GM12874 (cell line): ENCODE measurements around the gene ZFYVE28.

Experiments
- TF ChIP-seq, protein P1 (sequence below): IDR thresholded peaks from 2 replicates; pipeline ENCODE4 v1.5.1; 2011; ENCODE audit warnings: low read depth, mild to moderate bottlenecking, control low read depth, low read length, moderate library complexity; ENCODE audit not compliant: insufficient read depth

The ZFYVE28 gene

DNA sequence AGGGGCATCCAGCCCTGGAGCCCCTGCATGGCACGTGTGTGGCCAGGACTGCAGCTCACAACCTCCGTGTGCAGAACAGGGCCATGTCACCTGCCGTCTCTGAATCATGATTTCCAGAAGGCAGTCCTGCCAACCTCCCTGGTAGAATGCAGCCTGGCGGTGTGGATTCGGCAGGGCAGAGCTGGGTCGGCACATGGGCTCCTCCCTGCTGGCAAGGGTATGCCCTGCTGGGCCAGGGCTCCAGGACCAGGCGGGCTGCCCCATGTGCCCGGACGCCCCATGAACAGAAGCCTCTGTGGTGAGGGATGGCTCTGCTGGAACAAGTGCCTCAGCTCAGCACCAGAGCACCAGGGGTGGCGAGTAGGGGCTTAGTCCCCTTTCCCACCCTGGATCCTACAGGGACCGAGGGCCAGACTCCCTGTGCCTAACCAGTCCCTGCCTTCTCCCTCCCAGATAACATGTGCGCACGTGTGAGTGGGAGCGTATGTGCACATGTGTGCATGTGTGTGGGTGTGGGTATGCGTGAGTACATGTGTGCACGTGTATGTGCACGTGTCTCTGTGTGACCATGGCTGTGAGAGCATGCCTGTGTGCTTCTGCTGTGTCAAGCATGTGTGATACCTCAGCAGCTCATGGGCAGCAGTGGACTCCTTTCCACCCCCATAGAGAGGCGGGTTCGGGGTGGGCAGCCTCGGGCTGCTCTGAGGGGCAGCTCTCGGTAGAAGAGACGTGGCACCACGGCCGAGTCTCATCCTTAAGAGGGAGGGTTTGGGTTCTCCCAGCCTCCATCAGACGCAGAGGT is 146.2 kb downstream of the ZFYVE28 start:
- TF ChIP-seq, protein P1, sequence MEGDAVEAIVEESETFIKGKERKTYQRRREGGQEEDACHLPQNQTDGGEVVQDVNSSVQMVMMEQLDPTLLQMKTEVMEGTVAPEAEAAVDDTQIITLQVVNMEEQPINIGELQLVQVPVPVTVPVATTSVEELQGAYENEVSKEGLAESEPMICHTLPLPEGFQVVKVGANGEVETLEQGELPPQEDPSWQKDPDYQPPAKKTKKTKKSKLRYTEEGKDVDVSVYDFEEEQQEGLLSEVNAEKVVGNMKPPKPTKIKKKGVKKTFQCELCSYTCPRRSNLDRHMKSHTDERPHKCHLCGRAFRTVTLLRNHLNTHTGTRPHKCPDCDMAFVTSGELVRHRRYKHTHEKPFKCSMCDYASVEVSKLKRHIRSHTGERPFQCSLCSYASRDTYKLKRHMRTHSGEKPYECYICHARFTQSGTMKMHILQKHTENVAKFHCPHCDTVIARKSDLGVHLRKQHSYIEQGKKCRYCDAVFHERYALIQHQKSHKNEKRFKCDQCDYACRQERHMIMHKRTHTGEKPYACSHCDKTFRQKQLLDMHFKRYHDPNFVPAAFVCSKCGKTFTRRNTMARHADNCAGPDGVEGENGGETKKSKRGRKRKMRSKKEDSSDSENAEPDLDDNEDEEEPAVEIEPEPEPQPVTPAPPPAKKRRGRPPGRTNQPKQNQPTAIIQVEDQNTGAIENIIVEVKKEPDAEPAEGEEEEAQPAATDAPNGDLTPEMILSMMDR, result no peak

DNA sequence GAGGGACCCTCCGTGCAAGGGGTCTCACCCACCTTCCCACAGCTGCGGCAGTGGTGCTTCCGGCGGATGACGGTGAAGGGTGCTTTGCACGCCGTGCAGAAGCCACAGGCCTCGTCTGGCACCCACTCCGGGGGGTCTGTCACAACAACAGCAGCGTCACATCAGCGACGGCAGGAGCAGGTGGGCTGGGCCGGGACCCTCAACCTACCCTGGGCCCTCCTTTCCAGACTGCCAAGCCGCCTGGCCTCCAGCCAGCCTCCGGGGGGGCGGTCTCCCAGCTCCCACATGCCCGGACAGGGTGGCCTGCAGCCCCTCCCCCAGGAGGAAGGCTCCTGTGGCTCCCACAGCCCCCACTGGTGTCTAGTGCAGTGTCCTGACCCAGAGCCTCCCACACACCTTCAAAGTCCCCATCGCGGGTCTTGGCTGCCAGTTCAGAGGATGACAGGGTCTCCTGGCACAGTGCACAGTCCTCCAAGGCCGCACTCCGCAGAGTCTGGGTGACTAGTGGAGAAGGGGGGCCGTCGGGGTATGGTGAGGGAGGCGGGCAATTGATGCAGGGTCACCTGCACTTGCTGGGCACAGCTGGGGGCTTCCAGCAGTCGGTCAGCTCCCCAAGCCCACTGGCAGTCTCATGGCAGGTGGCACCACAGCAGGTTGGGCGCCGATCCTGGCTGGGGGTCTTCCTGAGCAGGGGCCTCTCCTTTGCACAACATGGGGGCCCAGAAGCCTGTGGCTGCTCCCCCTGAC is 147.0 kb downstream of the ZFYVE28 start:
- TF ChIP-seq, protein P1, result no peak

- TF ChIP-seq, protein P1, result no peak
Observed at GRCh38 chr4:2270341-2271165, 147.9 kb downstream of the ZFYVE28 start.

DNA sequence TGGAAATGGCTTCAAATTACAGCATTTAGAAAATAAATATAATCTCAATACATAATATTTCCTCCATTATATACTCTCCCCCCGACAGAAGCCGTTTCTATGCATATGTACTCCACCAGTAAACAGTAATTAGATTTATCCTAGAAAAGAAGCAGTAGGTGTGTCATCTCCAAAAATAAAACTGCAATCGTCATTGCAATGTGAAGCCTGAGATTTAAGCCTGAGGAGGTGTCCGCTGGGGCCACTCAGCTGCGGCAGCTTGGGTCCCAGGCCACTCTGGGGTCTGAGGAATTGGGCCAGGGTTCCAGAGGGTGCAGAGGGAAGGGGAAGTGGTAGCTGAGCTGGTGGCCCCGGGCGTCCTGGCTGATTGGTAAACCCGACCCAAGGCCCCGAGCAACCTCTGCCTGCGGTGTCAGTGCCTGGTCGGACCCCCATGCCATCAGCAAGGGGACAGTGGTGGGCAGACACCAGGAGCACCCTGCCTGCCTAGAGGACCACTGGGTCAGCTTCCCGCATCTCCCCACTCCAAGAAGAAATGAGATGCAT is 148.8 kb downstream of the ZFYVE28 start:
- TF ChIP-seq, protein P1, result no peak

GRCh38 chr4:2269206-2269531 is 149.3 kb downstream of the ZFYVE28 start:
- TF ChIP-seq, protein P1, result no peak

DNA sequence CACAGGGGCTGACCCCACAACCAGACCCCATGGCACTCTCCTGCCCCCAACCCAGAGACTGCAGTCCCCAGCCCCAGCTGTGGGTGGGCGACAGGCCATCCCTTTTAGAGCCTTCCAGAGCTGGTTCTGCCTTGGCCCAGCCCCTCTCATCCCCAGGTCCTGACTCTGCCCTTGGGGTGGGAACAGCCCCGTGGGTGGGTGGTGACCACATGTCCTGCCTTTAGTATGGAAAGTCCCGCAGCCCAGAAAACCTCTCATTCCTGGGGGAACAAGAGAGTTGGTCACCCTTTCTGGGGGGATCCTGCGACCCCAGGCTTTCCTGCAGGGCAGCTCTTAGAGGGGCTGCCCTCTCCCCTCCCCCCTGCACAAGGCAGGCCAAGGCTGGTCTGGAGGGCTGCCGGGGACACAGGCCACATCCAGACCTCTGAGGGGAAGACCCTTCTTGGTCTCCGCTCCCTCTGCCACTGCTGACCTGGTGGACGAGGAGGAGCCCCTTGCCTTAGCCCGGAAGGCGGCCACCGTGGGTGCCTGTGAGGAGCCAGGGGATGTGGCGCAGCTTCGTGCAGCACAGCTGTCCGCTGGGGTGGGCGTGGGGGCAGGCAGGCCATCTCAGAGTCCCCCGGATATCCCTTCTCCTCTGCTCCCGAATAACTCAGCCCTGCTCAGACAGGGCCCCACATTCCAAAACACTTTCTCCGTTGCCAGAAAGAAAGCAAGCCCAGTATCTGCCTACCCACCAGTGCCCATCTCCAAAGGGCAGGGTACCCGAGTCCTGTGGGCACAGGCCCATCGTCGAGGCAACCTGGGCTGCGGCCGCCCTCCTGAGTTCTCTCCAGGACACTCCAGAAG is 149.9 kb downstream of the ZFYVE28 start:
- TF ChIP-seq, protein P1, result no peak
